ENCODE data around the gene KCNMB1. TPM values are rescaled to one million over a fixed set of nuclear protein-coding genes. Genes with fewer than 3 reads are reported as not detected.

Gene KCNMB1
- total RNA-seq, 1 donor from 2014 or later, result not detected

DNA sequence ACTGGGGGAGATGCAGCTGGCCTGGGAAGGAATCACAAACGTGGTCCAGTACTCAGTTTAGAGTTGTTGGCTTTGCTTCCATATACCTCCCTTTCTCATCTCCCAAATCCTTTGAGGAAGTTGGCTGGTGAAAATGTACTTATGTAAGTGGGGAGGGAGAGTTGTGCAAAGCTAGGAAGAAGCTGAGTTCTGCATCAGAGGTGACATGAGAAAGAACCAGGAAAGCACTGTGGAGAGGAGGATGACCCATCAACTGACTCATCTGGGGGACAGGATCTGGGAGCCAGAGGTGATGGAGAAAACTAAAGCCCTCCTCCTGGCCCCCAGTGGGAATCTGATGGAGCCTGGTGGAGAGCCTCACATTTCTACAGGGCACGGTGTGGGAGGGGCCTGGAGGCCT lies 16.2 kb downstream of the KCNMB1 start:
- DNase-seq, result no peak

GRCh38 chr5:170368586-170368985 lies 20.6 kb downstream of the KCNMB1 start:
- DNase-seq, result no peak

DNA sequence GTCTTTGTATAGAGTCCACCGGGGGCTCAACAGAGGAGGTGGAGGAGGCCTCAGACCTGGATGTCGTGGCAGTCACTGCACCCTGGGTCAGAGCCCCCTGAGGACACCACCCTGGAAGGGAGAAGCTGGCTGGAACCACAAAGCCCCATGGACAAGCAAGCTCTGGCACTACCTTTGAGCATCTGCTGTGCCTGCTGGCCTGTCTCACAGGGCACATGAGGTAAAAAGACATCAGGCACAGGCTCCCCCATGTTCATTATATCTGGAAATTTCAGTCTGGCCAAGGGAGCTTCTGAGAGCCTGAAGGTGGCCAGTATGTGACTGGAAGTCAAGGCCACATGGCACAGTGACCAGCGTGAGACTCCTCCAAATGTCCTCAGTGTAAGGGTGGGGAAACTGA lies 22.9 kb downstream of the KCNMB1 start:
- DNase-seq, result no peak

DNA sequence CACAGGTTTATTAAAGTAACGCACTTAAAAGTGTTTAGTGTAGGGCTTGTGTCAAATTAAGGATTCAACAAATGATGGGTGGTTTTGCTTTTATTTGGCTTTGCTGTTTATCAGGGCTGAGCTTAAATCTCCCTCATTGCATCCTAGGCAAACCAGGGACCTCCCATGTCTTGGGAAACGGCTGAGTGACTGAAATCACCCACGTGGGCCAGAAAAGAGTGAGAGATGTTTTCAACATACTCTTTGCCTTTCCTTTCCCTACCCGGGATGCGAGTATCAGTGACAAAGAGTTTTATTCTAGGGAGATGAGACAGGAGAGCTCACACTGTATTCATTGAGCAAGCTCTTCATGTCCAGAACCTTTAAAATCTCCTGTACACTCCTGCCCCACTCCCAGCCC lies 23.3 kb downstream of the KCNMB1 start:
- no peak for DNase-seq

GRCh38 chr5:170365011-170365410 lies 24.2 kb downstream of the KCNMB1 start:
- DNase-seq, result no peak

DNA sequence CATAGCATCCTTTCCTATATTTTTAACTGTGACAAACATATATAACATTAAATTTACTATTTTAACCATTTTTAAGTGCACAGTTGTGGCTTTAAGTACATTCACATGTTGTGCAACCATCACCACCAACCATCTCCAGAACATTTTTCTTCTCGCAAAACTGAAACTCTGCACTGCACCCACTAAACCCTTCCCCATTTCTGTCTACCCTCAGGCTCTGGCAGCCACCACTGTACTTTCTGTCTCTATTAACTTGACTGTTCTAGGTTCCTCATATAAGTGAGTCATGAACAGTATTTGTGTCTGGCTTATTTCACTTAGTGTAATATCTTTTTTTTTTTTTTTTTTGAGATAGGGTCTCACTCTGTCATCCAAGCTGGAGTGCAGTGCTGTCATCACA lies 25.5 kb downstream of the KCNMB1 start:
- DNase-seq, result no peak

DNA sequence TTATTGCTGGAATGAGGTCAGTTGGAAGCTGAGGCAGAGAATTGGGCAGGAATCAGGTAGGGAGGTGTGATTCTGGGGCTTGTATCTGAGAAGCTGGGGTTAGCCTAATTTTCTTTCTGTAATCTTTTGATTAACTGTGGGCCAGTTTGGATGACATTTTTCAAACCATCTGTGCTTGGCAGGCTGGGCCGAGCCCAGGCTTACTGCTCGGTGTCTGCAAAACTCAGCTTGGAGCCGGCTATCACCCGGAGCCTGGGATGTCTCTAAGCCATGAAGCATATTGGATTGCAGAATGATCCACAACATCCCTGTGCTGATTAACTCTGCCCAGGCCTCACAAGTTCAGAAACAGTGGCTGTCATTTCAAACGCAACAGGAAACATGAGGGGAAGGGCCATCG lies 26.5 kb downstream of the KCNMB1 start:
- DNase-seq, result no peak

DNA sequence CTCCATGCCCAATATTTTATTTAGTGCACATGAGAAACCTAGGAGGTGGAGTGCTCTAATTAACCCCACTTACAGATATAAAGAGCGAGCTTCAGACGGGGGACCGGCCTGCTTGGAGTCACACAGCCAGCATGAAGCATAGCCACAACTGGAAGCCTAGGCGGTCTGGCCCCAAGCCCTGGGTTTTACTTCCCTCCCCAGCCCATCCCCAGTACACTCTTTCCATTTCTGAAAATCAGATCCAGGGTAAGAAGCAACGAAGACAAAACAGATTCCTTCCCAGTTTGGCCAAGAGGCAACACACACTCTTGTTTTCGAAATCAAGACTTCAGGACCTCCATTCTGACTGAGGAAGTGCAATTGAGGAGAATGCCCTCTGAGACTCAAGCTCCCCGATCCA lies 27.1 kb downstream of the KCNMB1 start:
- no peak for DNase-seq

- no peak for DNase-seq
These were observed 27.6 kb downstream of the KCNMB1 start for GRCh38 chr5:170361616-170362015.

DNA sequence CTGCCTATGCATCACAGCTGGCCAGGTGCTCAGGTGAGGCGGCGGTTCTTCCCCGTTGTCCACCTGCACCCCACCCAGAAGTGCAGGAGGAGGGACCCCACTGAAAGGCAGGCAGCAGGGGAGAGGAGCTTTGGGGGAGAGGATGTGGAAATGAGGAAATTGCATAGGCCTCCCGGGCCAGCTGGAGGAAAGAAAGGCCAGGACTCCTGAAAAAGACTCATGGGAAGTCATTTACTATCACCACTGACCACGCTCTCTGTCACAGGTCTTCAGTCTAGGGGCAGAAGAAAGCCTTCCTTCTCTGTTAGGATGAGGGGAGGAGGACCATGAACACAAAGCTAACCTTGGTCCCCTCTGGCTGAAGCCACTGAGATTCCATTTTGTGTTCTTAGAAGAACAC lies 28.1 kb downstream of the KCNMB1 start:
- DNase-seq, result no peak

- no peak for DNase-seq
These were observed 28.5 kb downstream of the KCNMB1 start for GRCh38 chr5:170360709-170361108.

DNA sequence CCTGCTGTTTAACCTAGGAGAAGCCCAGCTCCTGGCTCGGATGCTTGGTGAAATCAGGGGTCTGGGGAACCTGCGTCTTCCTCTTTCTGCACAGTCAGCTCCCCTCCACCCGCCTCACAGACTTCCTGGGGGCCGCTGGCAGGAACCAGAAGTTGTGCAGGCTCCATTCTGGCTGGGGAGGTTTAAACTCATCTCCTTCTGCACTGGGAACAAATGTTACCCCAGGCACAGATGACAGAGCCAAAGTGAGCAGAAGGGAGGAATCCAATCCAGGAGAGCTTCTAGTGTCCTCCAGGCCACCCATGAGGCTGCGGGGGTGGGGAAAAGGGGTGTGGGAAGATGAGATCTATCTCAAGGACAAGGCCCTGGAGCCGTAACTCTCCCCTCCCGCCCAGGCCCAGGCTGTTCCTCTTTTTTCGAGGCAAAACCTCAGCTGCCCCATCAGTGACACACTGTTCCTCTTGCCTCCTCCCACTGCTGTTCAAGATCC lies 31.2 kb downstream of the KCNMB1 start:
- no peak for DNase-seq

GRCh38 chr5:170355601-170356098 lies 33.5 kb downstream of the KCNMB1 start:
- no peak for DNase-seq

- no peak for DNase-seq
These were observed 35.2 kb downstream of the KCNMB1 start for GRCh38 chr5:170353961-170354360.

GRCh38 chr5:170353011-170353761 lies 36.0 kb downstream of the KCNMB1 start:
- peak; percentile 18 for DNase-seq

DNA sequence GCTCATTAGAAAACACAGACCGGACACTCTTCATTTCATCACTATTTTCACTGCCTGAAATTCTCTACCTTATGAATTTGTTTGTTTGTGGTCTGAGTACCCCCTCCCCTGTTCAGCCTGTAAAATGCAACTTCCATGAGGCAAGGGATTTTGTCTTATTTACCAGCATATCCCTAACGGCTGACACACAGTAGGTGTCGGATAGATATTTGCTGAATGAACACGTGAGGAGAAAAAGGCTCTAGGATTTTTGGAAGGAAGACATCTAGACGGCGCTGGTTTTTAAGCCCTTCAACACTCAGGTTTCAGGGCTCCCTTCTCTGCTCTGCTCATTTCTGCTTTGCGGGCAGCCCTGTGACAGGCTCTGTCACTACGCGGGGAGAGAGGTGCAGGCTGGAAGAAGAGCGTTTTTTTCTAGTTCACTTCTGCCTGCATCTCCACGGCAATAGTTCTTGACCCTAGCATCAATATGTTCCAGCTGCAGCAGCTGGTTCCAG lies 41.0 kb downstream of the KCNMB1 start:
- peak; percentile 19 for DNase-seq

DNA sequence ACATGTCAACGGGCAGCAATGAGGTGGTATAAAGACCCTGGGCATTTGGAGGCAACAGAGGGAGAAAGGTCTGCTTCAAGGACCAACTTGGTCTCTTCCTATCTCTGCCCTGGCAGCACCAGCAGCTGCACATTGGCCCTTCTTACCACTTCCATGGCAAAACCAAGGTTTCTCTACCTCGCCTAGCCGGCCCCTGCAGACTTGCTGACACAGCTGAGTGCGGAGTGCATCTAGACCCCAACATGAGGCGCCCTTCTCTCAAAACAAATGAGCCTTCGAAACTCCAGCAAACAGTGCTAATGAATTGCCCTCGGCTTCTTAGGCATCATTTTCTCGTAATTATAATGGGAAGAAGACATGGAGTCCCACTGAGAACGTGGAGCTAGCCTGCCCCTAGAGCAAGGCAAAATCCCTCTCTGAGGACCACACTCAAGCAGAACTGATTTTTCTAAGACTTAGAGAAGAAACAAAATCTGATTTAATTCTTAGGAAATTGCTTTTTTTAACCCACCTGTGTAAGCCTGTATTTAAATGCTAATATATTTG lies 42.1 kb downstream of the KCNMB1 start:
- DNase-seq, result no peak

GRCh38 chr5:170345971-170346370 lies 43.2 kb downstream of the KCNMB1 start:
- DNase-seq, result no peak

DNA sequence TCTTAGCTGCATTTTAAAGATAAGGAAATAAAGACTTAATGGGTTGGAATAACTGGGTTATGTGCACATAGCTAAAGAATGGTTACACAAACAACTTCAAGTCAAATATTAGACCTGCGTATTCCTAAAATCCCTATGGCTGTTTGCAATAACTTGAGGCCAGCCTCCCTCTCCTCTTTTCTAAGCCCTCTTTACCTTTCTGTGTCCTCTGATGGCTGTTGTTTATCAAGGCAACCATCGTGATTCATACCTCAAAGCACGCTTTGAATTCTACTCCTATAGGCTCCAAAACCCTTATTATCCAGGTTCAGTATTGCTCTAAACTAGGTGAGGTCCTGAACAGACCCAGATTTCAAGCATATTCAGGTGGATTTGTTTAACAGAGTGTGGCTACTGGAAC lies 46.0 kb downstream of the KCNMB1 start:
- DNase-seq, result no peak

DNA sequence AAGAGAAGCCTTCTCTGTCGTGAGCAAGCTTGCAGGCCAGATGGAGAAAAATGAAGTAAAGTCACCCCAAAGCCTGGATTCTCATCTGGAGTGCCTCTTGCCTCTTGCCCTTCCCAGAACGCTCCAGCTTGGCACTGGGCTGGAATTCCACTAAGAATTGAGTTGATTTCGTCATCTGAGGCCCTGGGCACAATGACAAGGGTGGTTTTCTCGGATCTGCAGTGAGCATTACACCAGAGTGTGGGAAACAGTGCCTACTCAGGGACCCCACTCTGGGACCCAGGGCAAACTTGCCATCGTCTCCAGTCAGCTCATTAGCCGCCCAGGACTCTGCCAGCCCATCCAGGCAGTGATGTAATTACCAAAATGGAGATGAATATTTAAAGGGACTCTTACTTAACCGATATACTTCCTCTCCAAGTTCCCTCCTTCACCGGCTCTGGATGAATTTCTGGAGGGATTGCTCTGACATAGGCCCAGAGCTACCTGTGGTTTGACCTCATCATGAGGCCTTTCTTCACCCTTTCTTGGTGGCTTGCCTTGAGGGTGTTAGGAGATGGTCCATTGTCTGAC lies 46.9 kb downstream of the KCNMB1 start:
- DNase-seq, result no peak

GRCh38 chr5:170341545-170341944 lies 47.6 kb downstream of the KCNMB1 start:
- DNase-seq, result no peak

DNA sequence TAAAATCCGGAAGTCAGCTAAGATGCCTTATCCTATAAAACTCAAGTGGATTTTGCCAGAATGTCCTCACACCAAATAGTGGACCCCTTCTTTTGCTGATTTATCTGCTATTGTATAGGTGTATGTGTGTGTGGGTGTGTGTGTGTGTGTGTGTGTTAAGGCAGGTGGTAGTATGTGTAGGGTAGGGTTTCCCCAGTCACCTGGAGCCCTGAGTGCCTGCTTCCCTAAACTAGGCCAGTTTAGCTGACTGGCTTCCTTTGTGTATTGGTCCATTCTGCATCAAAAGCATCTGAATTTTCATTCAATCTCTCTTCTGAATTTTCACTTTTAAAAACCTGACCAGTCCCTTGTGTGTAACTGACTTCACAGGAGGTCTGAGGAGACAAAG lies 49.4 kb downstream of the KCNMB1 start:
- DNase-seq, result no peak

GRCh38 chr5:170338933-170339779 lies 50.0 kb downstream of the KCNMB1 start:
- no peak for DNase-seq
